Raji (cell line): ENCODE results near the gene ATP8B4.

Source experiments
- POLR2A ChIP-seq: IDR thresholded peaks from 2 replicates; pipeline ENCODE4 v1.6.1; 2011; ENCODE audit warnings: low read depth, low read length, control low read depth; ENCODE audit not compliant: insufficient read depth

ATP8B4 gene

GRCh38 chr15:50017522-50017921 is 101.5 kb downstream of the ATP8B4 start:
- TF ChIP-seq POLR2A, result no peak

DNA sequence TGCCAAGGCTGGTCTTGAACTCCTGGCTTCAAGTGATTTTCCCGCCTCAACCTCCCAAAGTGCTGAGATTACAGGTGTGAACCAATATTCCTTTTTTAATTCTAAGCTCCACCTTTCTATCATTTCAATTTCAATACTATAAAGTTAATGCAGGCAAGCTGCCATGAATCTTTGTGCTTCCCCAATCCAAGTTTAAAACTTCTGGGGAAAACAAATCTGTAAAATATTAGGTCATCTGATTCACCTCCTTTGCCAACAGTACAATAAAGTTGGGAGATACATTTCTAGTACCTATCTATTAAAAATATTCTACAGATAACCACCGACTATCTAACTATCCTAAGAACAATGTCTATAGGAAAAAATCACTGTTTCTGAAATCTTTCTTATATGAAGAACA is 102.1 kb downstream of the ATP8B4 start:
- no peak for TF ChIP-seq POLR2A

DNA sequence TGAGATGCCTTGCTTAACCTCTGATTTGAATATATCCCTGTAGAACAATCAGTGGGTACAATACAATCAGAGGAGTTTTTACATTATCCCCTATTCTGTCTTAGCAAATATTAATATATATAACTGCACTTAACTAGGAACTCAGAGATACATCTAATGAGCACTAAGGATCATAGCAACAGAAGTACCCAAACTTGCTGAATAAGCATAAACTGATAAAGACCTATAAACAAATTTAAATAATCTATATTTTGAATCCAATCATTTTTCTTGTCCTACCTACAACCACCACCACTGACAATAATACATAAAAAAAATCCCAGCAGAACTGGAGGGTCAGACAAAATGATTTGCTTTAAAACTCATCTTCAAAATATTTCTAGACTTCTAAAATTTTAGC is 106.2 kb downstream of the ATP8B4 start:
- no peak for TF ChIP-seq POLR2A

DNA sequence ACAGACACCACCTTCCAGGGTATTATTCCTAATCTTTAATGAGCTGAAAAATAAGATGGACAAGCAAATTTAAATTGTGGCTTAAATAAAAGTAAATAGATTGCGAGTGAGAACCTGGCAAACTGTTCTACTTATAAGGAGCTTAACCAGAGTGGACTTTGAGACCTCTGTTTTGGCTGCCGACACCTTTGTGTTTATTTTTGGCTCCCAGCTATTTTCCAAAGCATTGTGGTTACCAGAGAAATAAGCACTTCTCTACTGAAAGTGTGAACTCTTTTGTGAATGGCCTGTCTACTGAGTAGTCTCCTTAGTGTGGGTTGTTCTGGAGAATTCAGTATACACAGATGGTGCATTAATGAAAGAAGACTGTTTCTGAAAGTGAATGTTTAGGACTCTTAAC is 109.4 kb downstream of the ATP8B4 start:
- no peak for TF ChIP-seq POLR2A

DNA sequence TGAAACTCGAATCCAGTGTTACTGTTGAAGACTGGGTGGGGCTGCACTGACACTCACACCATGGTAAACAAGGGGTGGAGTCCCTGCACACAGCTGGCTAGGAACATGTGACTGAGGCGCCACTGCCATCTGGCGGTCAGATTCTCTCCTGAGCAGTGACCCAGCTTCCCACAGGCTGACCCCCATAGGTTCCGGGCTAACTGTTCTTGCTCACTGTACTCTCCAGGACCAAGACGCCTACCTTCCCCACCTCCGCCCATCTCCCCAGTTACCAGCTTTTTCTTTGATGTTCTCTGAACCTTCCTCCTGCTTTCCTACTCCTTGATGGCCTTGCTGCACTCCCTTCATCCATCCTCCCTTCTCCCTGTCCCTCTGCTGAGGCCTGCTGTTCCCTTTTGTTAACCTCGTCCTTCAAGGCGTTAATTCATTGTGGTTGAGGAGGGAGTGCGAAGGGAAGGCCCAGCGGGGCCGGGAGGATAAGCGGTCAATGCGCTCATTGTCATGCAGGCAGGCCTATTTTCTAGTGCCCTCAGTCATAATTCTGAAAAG is 115.2 kb downstream of the ATP8B4 start:
- TF ChIP-seq POLR2A, result no peak

GRCh38 chr15:49991587-49991986 is 127.4 kb downstream of the ATP8B4 start:
- TF ChIP-seq POLR2A, result no peak

- TF ChIP-seq POLR2A, result no peak
Measured at GRCh38 chr15:49990835-49991545, 128.0 kb downstream of the ATP8B4 start.

DNA sequence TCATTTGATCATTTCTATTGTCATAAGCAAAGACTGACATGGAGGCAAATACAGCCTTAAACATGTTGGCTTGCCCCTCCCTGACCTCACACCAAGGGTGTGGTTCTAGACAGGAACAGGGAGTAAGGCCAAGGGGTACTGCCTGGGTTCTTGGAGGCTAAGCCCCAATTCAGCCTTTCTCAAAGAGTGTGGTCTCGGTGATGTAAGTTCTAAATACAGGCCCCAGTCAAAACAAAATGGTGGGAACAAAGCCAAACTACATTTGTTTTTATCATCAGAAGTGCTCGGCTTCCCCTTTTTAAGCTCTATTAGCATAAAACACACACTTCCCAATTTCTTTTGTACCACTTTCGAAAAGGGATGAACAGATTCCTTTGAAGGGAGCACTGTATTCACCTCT is 129.5 kb downstream of the ATP8B4 start:
- TF ChIP-seq POLR2A, result no peak

- TF ChIP-seq POLR2A, result no peak
Measured at GRCh38 chr15:49988766-49989165, 130.3 kb downstream of the ATP8B4 start.

DNA sequence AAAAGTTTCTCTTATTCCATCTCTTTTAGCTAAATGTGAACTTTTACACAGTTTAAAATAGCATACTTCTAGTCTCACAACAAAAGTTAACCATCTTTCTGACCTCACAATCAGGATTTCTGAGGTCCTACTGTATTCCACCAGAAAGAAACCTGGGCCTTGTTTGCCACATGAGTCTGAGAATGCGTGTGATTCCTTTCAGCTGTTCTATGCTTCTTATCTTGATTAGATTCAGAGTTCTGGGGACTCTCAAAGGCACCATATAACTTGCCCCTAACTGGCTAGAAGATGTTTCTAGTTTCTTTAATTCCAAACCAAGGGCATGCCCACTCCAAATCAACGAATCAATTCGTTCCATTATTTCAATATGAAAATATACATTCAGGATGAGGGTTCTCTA is 131.1 kb downstream of the ATP8B4 start:
- TF ChIP-seq POLR2A, result no peak

GRCh38 chr15:49987198-49987785 is 131.7 kb downstream of the ATP8B4 start:
- TF ChIP-seq POLR2A, result no peak

GRCh38 chr15:49986326-49986725 is 132.7 kb downstream of the ATP8B4 start:
- TF ChIP-seq POLR2A, result no peak

DNA sequence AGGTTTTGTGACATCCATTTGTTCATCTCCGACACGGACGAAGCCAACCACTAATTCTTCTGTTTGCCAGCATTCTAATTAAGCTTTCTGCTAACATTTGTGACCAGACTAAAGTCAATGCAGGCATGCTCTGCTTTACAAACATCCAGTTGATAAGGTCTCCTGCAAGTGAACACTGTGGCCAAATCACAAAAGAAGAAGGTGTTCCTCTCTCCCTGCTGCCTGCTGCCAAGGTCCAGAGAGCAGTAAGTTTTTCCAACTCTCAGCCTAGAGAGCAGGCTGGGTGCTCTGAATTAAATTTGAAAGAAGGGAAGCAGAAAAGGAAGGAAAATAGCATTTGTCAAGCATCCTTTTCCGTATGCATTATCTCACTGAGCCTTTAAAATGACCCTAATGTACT is 133.6 kb downstream of the ATP8B4 start:
- no peak for TF ChIP-seq POLR2A

DNA sequence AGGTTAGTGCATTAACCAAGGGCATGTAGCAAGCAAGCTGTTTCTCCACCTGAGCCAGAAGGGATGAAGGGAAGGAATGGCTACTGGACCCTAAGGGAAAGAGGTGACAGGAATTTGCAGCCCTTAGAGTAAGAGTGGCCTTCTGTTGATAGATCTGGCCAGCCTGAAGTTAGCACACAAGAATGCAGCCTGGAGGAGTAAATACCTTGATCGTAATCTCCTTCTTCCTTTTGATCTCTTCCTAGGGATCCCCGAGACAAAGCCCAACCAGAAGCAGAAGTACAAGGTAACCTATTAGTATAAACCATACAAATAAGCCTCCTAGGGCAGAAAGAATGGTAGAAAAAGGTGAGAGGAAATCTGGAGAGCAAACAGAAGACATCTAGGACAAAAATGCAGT is 134.6 kb downstream of the ATP8B4 start:
- no peak for TF ChIP-seq POLR2A

DNA sequence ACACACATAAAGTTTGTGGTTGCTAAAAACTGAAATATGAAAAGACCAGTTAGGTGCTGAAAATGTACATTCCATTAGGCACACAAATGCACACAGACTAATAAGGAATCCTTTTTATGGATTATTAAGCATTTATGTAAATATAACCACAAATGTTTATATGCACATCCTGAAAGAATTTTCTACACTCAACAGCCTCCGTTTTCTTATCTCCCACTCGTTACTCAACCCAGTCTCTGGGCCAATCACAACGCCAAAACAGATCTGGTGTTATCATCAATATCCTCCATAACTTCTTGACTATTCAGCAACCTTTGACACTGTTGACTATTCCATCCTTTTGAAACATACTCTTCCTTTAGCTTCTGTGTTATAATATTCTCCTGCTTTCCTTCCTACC is 136.4 kb downstream of the ATP8B4 start:
- no peak for TF ChIP-seq POLR2A

DNA sequence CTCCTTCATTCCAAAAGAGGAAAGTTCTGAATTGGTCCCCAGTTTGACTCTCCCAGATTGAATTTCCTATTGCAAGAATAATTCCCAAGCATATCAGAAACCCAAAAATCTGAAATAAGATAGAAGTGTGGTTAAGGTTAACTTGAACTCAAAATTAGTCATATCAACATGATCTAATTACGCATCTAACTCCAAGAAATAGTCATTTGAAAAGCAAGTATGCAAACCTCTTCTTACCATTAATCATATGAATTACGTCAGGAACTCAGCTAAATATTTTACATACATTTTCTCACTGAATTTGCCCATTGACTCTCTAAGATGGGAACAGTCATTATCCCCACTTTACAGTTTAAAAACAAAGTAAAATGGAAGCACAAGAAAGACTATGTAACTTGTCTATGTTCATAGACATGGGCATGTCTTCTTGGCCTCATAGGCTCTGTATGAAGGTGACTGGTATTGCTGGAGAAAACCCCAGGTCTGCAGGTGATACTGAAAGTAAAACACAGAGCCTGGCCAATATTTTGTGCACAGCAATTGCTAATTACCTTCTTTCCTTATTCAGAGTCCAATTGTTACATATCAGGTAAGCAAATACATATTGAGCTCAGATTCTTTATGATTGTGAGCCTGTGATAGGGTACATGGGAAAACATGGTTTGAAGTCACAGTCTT is 139.2 kb downstream of the ATP8B4 start:
- TF ChIP-seq POLR2A, result no peak
